Measurements from ENCODE around the gene TBCC.

DNA sequence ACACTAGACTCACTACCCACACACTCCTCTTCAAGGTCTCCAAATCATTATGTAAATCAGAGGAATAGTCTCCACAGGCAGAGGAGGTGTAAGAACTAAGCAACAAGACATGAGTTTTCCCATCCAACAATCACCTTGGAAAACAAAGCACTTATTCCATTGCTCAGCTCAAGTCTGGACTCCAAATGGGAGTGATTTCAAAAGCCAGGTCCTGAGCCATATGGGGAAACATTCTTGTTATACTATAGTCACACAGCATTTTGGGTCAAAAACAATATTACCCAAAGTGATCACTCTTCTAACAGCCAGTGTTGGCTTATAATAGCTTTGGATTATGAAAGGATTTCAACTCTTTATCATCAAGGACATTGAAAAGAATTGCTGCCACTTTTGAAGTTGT, 19.9 kb downstream of the TBCC start:
- TF ChIP-seq TAF1 (IDR thresholded peaks at IDR 0.05; ENCODE audit: low read depth, low read length) (no peak), POLR2A (IDR thresholded peaks at IDR 0.05; ENCODE audit: low read depth, low read length) (no peak), POLR2AphosphoS5 (IDR thresholded peaks at IDR 0.05; ENCODE audit: low read depth, low read length) (no peak)
